HG02970 (cell line): ENCODE results near the gene PLIN3.
"Not testable (repeated sequence)": the region's sequence is repeated elsewhere in the genome, so short reads cannot be mapped to it uniquely, and the experiment has no call there.

ENCODE experiments used
- ATAC-seq: cut with Tn5 transposase; IDR thresholded peaks from one replicate; pipeline ENCODE4 v1.9.1; 2021; ENCODE audit warnings: mild to moderate bottlenecking, moderate library complexity, moderate number of reproducible peaks; ENCODE audit not compliant: unreplicated experiment, low FRiP score

PLIN3 gene

GRCh38 chr19:4867534-4868285 is at the start of gene PLIN3:
Gene PLIN3 (minus strand): TSS chr19:4867667. CDS start chr19:4861394, 6,273 bp downstream.
- peak; percentile 72 for ATAC-seq

- ATAC-seq, result no peak
Measured at GRCh38 chr19:4916292-4917082, 49.0 kb upstream of the PLIN3 start.

- ATAC-seq, result no peak
Measured at GRCh38 chr19:4914736-4915501, 47.5 kb upstream of the PLIN3 start.

GRCh38 chr19:4913996-4914735 is 46.7 kb upstream of the PLIN3 start:
- ATAC-seq, result no peak

GRCh38 chr19:4911786-4912672 is 44.6 kb upstream of the PLIN3 start:
- ATAC-seq, result no peak

- ATAC-seq, result no peak
Measured at GRCh38 chr19:4911314-4911713, 43.8 kb upstream of the PLIN3 start.

GRCh38 chr19:4910594-4911281 is 43.3 kb upstream of the PLIN3 start:
- ATAC-seq, result no peak

- ATAC-seq, result peak; percentile 77
Measured at GRCh38 chr19:4909897-4910593, 42.6 kb upstream of the PLIN3 start.

- ATAC-seq, result no peak
Measured at GRCh38 chr19:4909156-4909896, 41.9 kb upstream of the PLIN3 start, which contains the start of gene UHRF1. Gene UHRF1 (plus strand): TSS chr19:4909501. CDS start chr19:4910886, 1,385 bp downstream.

GRCh38 chr19:4908781-4909155 is 41.3 kb upstream of the PLIN3 start:
- no peak for ATAC-seq

GRCh38 chr19:4908360-4908759 is 40.9 kb upstream of the PLIN3 start:
- ATAC-seq, result no peak

- no peak for ATAC-seq
Measured at GRCh38 chr19:4906963-4907362, 39.5 kb upstream of the PLIN3 start.

- ATAC-seq, result no peak
Measured at GRCh38 chr19:4904481-4904880, 37.0 kb upstream of the PLIN3 start.

- no peak for ATAC-seq
Measured at GRCh38 chr19:4902796-4903195, 35.3 kb upstream of the PLIN3 start, which contains the start of gene ARRDC5. Gene ARRDC5 (minus strand): TSS chr19:4902896. CDS start chr19:4902825, 71 bp downstream.

GRCh38 chr19:4900879-4901278 is 33.4 kb upstream of the PLIN3 start:
- not testable (repeated sequence) for ATAC-seq

- no peak for ATAC-seq
Measured at GRCh38 chr19:4897146-4897545, 29.7 kb upstream of the PLIN3 start.

- ATAC-seq, result no peak
Measured at GRCh38 chr19:4896372-4896771, 28.9 kb upstream of the PLIN3 start.
